GM12801 (cell line): ENCODE results near the gene HSPA12A.

Source experiments
- CTCF ChIP-seq: IDR thresholded peaks from one replicate; pipeline ENCODE4 v1.5.1; 2011; ENCODE audit warnings: control low read depth; ENCODE audit not compliant: insufficient read length; ENCODE audit errors: extremely low read depth

The HSPA12A gene

GRCh38 chr10:116659049-116659670, 83.2 kb downstream of the HSPA12A start:
- TF ChIP-seq CTCF: no peak

GRCh38 chr10:116657863-116658551, 84.4 kb downstream of the HSPA12A start:
- TF ChIP-seq CTCF: no peak

GRCh38 chr10:116656044-116656443, 86.3 kb downstream of the HSPA12A start:
- no peak for TF ChIP-seq CTCF

- TF ChIP-seq CTCF: no peak
These were observed 86.8 kb downstream of the HSPA12A start for GRCh38 chr10:116655568-116655967.

GRCh38 chr10:116654816-116655215, 87.5 kb downstream of the HSPA12A start:
- TF ChIP-seq CTCF: no peak

GRCh38 chr10:116653885-116654284, 88.5 kb downstream of the HSPA12A start:
- no peak for TF ChIP-seq CTCF

- no peak for TF ChIP-seq CTCF
These were observed 93.5 kb downstream of the HSPA12A start for GRCh38 chr10:116648903-116649302.
